Ishikawa (cell line): ENCODE measurements around the gene NUDT14.

Source experiments
- EGR1 ChIP-seq: IDR thresholded peaks from 2 replicates; pipeline ENCODE4 v1.6.1; 2012
- EP300 ChIP-seq: IDR thresholded peaks from 2 replicates; pipeline ENCODE4 v1.6.1; 2012; ENCODE audit warnings: borderline replicate concordance
- NFIC ChIP-seq: IDR thresholded peaks from 2 replicates; pipeline ENCODE4 v1.6.1; 2012
- RAD21 ChIP-seq: IDR thresholded peaks from 2 replicates; pipeline ENCODE4 v1.6.1; 2012; ENCODE audit warnings: low read depth
- REST ChIP-seq: IDR thresholded peaks from 2 replicates; pipeline ENCODE4 v1.6.1; 2012; ENCODE audit warnings: low read depth, mild to moderate bottlenecking
- TAF1 ChIP-seq: IDR thresholded peaks from 2 replicates; pipeline ENCODE4 v1.6.1; 2012; ENCODE audit warnings: low read depth, mild to moderate bottlenecking
- TCF12 ChIP-seq: IDR thresholded peaks from 2 replicates; pipeline ENCODE4 v1.6.1; 2012; ENCODE audit warnings: low read depth
- TEAD4 ChIP-seq: IDR thresholded peaks from 2 replicates; pipeline ENCODE4 v1.6.1; 2012
- USF1 ChIP-seq: IDR thresholded peaks from 2 replicates; pipeline ENCODE4 v1.6.1; 2012
- YY1 ChIP-seq: IDR thresholded peaks from 2 replicates; pipeline ENCODE4 v1.6.1; 2012; ENCODE audit warnings: low read depth
- ZBTB7A ChIP-seq: IDR thresholded peaks from 2 replicates; pipeline ENCODE4 v1.6.1; 2012; ENCODE audit warnings: low read depth
- TF ChIP-seq, protein P1 (sequence below): IDR thresholded peaks from 2 replicates; pipeline ENCODE4 v1.6.1; 2012

DNA sequence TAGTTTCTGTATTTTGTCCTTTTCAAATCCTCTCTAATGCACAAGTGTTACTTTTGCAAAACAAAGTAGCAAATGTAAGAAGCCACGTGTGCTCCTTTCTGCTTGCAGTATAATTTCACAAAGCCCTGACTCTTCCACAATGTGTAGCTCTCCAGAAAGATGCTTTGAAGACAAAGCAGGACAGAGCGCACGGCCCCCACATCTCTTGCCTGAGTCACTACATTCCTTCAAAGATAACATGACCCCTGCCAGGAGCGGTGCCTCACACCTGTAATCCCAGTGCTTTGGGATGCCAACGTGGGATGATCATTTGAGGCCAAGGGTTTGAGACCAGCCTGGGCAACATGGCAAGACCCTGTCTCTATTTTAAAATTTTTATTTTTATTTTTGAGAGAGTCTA is 53.1 kb downstream of the NUDT14 start:
- no peak for TF ChIP-seq ZBTB7A
- no peak for TF ChIP-seq EGR1
- TF ChIP-seq EP300: no peak
- TF ChIP-seq REST: no peak
- no peak for TF ChIP-seq NFIC
- no peak for TF ChIP-seq TAF1
- TF ChIP-seq TEAD4: no peak
- TF ChIP-seq YY1: no peak
- TF ChIP-seq RAD21: no peak
- no peak for TF ChIP-seq USF1
- TF ChIP-seq TCF12: no peak
- TF ChIP-seq, protein P1, sequence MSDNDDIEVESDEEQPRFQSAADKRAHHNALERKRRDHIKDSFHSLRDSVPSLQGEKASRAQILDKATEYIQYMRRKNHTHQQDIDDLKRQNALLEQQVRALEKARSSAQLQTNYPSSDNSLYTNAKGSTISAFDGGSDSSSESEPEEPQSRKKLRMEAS: no peak
